Right lobe of liver (tissue), 6 donors: ENCODE results near the gene BRSK2. TPM values are rescaled to one million over a fixed set of nuclear protein-coding genes. Genes with fewer than 3 reads are reported as not detected.
"Not testable (repeated sequence)": the region's sequence is repeated elsewhere in the genome, so short reads cannot be mapped to it uniquely, and the experiment has no call there.

Experiments used
- ATAC-seq, 4 donors: fragments of 200-7000 bp; cut with Tn5 transposase; one replicate each; pipeline ENCODE4 v1.9.1; 2020; ENCODE audit warnings: mild to moderate bottlenecking in 4 of 4, moderate library complexity in 4 of 4
- DNase-seq, 3 donors: peaks; one replicate each; pipeline ENCODE4 v3.0.0-alpha.2; 2020
- H3K27ac ChIP-seq, 3 donors: fragments of 200-600 bp; one replicate each; pipeline ENCODE4 v1.8.0; 2022
- H3K27me3 ChIP-seq, 2 donors: fragments of 200-600 bp; one replicate each; pipeline ENCODE4 v1.8.0; 2022
- H3K36me3 ChIP-seq, 4 donors: fragments of 200-600 bp; sonication (generic) in 1 of 4; one replicate each; pipeline versions ENCODE4 v1.5.1 to v1.8.0; 2017 to 2022; ENCODE audit warnings: control low read depth in 1 of 4
- H3K4me1 ChIP-seq, 4 donors: fragments of 200-600 bp; sonication (generic) in 1 of 4; one replicate each; pipeline versions ENCODE4 v1.5.1 to v1.8.0; 2017 to 2022; ENCODE audit warnings: control low read depth in 1 of 4
- H3K4me3 ChIP-seq, 3 donors: fragments of 200-600 bp; one replicate each; pipeline ENCODE4 v1.8.0; 2022
- H3K9me3 ChIP-seq, 4 donors: fragments of 200-600 bp; sonication (generic) in 1 of 4; one replicate each; pipeline versions ENCODE4 v1.5.1 to v1.8.0; 2017 to 2022; ENCODE audit warnings: control low read depth in 1 of 4
- POLR2A ChIP-seq: fragments of 450-650 bp; IDR thresholded peaks from one replicate; pipeline ENCODE4 v1.6.1; 2017; ENCODE audit warnings: antibody characterized with exemption, mild to moderate bottlenecking
- WGBS: methylation state at CpG from one replicate; pipeline ENCODE4 v1.1.6; 2018; ENCODE audit warnings: low coverage, low lambda C conversion rate; ENCODE audit not compliant: insufficient coverage; ENCODE audit errors: missing lambda C conversion rate; 5-methylcytosine and 5-hydroxymethylcytosine counted together
- intact Hi-C, 2 donors: fragments of 100-400 bp; cut with DNase I; formaldehyde crosslinking; loops; one replicate each; pipeline versions ENCODE4 v1.11.2 to v1.14.1; 2022
- total RNA-seq, 6 experiments: library from RNA; depleted of rRNA in 2 of 6; stranded (reverse); fragments of >200 nt in 2 of 6; fragmentation: NEBNext Ultra II Directional in 3 of 6; extraction: Animal tissue kit (Norgen Biotek cat#: 25700) in 3 of 6; gene quantifications; one replicate each; pipeline versions ENCODE4 v1.1.0 to v1.2.4, GENCODE V29; 2016 to 2023
- TF ChIP-seq, protein P1 (sequence below), 4 donors: fragments of 200-600 bp in 3 of 4; fragments of 450-650 bp in 1 of 4; IDR thresholded peaks; one replicate each; pipeline versions ENCODE4 v1.5.1 to v1.8.0; 2016 to 2022; ENCODE audit warnings: antibody characterized with exemption in 4 of 4, mild to moderate bottlenecking in 2 of 4
- donor health status: DM: no; HTN: yes; CAD: no.
- donor health status: DM: no; HTN: no; CAD: no.
- donor health status: DM: no; HTN: no; CAD: no.
- donor health status: DM: no; HTN: yes; CAD: no.
- donor health status: DM: no; HTN: yes; CAD: no.

BRSK2 gene
- total RNA-seq, 6 experiments from 2014 or later: 0.12 to 0.49 TPM; not detected in 4

DNA sequence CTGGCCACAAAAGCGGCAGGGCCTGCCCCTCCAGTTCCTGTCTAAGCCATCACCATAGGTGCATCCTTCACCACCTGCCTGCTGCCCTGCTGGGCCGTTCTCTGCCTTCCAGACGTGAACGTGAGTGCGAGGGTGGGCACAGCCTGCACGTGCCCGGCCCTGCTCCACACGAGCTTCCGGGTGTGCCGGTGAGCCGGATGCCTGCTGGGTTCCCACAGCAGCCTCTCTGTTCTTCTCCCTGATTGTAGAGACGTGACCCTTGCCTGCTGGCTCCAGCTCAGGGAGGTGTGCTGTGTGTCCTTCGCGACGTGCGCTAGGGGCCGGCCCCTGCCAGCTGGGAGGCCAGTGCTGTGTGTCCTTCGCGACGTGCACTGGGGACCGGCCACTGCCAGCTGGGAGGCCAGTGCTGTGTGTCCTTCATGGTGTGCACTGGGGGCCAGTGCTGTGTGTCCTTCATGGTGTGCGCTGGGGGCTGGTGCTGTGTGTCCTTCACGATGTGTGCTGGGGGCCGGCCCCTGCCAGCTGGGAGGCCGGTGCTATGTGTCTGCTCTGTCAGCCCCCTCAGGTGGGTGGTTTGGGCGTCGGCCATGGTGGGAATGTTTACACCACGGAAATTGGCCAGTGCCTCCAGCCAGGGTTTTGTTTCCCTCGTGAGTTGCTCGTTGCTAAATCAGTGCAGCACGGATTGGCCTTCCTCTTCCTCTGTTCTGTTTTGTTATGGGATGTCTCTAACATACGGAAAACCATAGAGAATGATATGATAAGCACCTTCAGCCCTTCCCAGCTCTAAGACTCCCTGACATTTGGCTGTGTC is 35.4 kb upstream of the BRSK2 start:
- H3K27me3 ChIP-seq: no peaks in the 10 kb centered on the region
- H3K36me3 ChIP-seq: no peaks in the 10 kb centered on the region
- H3K27ac ChIP-seq: no peak overlapping the region
- H3K4me3 ChIP-seq: no peak overlapping the region
- no peaks in the 10 kb centered on the region for H3K4me1 ChIP-seq
- ATAC-seq: peak in 1 of 4 donors; percentile 9
- H3K9me3 ChIP-seq: no peaks in the 10 kb centered on the region
- no peak for DNase-seq
- TF ChIP-seq, protein P1, sequence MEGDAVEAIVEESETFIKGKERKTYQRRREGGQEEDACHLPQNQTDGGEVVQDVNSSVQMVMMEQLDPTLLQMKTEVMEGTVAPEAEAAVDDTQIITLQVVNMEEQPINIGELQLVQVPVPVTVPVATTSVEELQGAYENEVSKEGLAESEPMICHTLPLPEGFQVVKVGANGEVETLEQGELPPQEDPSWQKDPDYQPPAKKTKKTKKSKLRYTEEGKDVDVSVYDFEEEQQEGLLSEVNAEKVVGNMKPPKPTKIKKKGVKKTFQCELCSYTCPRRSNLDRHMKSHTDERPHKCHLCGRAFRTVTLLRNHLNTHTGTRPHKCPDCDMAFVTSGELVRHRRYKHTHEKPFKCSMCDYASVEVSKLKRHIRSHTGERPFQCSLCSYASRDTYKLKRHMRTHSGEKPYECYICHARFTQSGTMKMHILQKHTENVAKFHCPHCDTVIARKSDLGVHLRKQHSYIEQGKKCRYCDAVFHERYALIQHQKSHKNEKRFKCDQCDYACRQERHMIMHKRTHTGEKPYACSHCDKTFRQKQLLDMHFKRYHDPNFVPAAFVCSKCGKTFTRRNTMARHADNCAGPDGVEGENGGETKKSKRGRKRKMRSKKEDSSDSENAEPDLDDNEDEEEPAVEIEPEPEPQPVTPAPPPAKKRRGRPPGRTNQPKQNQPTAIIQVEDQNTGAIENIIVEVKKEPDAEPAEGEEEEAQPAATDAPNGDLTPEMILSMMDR (IDR thresholded peaks at IDR 0.05): no peak
- intact Hi-C loops: no loop called here
- 28% methylated on average over 2 of the region's 32 CpGs for WGBS

- no peak for DNase-seq
- Histone ChIP-seq H3K4me3 (no peak overlapping the region), H3K27me3 (no peaks in the 10 kb centered on the region), H3K36me3 (no peaks in the 10 kb centered on the region), H3K9me3 (no peaks in the 10 kb centered on the region), H3K27ac (no peak overlapping the region), H3K4me1 (no peaks in the 10 kb centered on the region)
- intact Hi-C loops: no loop called here
- no peak for ATAC-seq
- 28% methylated on average over 11 of the region's 14 CpGs for WGBS
- TF ChIP-seq POLR2A: no peak
- TF ChIP-seq, protein P1 (IDR thresholded peaks at IDR 0.05): no peak
Measured at GRCh38 chr11:1356007-1356435, 33.7 kb upstream of the BRSK2 start.

DNA sequence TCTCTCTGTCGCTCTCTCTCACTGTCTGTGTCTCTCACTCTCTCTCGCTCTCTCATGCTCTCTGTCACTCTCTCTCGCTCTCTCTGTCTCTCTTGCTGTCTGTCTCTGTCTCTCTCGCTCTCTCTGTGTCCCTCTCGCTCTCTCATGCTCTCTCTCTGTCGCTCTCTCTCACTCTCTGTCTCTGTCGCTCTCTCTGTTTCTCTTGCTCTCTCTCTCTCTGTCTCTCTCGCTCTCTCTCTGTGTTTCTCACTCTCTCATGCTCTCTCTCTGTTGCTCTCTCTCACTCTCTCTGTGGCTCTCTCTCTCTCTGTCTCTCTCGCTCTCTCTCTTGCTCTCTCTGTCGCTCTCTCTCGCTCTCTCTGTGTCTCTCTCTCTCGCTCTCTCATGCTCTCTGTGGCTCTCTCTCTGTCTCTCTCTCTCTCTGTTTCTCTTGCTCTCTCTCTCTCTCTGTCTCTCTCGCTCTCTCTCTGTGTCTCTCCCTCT is 33.2 kb upstream of the BRSK2 start:
- Histone ChIP-seq H3K9me3 (no peaks in the 10 kb centered on the region), H3K27me3 (no peaks in the 10 kb centered on the region), H3K4me1 (no peaks in the 10 kb centered on the region), H3K36me3 (no peaks in the 10 kb centered on the region), H3K27ac (no peak overlapping the region), H3K4me3 (no peak overlapping the region)
- TF ChIP-seq, protein P1 (IDR thresholded peaks at IDR 0.05): no peak
- WGBS: 75% methylated on average over 13 of the region's 13 CpGs
- ATAC-seq: no peak
- no peak for DNase-seq
- intact Hi-C loops: no loop called here

DNA sequence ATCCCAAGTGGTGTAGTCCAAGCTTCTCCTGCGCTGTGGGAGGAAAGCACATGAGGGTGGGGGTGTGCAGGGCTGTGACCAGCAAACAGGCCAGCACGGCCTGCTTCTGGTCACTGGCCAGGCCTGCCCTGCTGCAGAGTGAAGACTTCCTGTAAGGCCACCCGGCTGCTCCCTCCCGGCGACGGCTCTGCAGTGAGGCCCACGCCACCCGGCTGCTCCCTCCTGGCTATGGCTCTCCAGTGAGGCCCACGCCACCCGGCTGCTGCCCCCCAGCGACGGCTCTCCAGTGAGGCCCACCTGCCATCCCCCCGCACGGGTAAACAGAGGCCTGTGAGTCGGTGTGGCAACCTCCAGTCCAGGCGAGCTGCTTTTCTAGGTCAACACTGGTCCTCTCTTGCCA is 31.4 kb upstream of the BRSK2 start:
- Histone ChIP-seq H3K27me3 (no peaks in the 10 kb centered on the region), H3K9me3 (no peaks in the 10 kb centered on the region), H3K4me3 (no peak overlapping the region), H3K4me1 (no peaks in the 10 kb centered on the region), H3K27ac (no peak overlapping the region), H3K36me3 (no peaks in the 10 kb centered on the region)
- intact Hi-C loops: no loop called here
- WGBS: no CpG with 5 or more reads among the region's 16 CpGs
- no peak for TF ChIP-seq POLR2A
- TF ChIP-seq, protein P1 (IDR thresholded peaks at IDR 0.05): no peak
- peak; percentile 22 to 66 (median 58) for ATAC-seq
- no peak for DNase-seq

- intact Hi-C loops, H3K4me3 ChIP-seq, H3K9me3 ChIP-seq, H3K36me3 ChIP-seq, DNase-seq, H3K27me3 ChIP-seq, H3K27ac ChIP-seq, ATAC-seq, H3K4me1 ChIP-seq: not testable (repeated sequence)
- WGBS: 86% methylated on average over 9 of the region's 17 CpGs
Measured at GRCh38 chr11:1358931-1359330, 30.8 kb upstream of the BRSK2 start.
